NCI-H1436 treated with DMSO at 0.1 percent for 48 hours (cell line): ENCODE data around the gene ATXN7L3B.
A peak's percentile ranks its signal among the peaks of the same experiment; 100 is the strongest.
"Not testable (repeated sequence)": the region's sequence is repeated elsewhere in the genome, so short reads cannot be mapped to it uniquely, and the experiment has no call there.

ENCODE experiments used
- DNase-seq: peaks from one replicate; lab custom pipeline; 2025; lab: John Stamatoyannopoulos, UW

ATXN7L3B gene

GRCh38 chr12:74537707-74538385 lies at the start of gene ATXN7L3B:
TSS of gene ATXN7L3B (plus strand) at chr12:74537835. CDS start at chr12:74538113, 278 bp downstream.
- DNase-seq, result peak; percentile 70

- DNase-seq, result no peak
Measured at GRCh38 chr12:74488134-74488533, 49.5 kb upstream of the ATXN7L3B start.

- DNase-seq, result no peak
Measured at GRCh38 chr12:74489543-74489942, 48.1 kb upstream of the ATXN7L3B start.

GRCh38 chr12:74490390-74491064 lies 47.1 kb upstream of the ATXN7L3B start:
- DNase-seq, result no peak

- DNase-seq, result no peak
Measured at GRCh38 chr12:74491374-74491773, 46.3 kb upstream of the ATXN7L3B start.

- DNase-seq, result no peak
Measured at GRCh38 chr12:74499192-74499591, 38.4 kb upstream of the ATXN7L3B start.

- DNase-seq, result not testable (repeated sequence)
Measured at GRCh38 chr12:74508873-74509657, 28.6 kb upstream of the ATXN7L3B start.

- DNase-seq, result no peak
Measured at GRCh38 chr12:74509886-74510285, 27.7 kb upstream of the ATXN7L3B start.

- DNase-seq, result no peak
Measured at GRCh38 chr12:74514098-74514872, 23.4 kb upstream of the ATXN7L3B start.

- DNase-seq, result no peak
Measured at GRCh38 chr12:74515849-74516248, 21.8 kb upstream of the ATXN7L3B start.

GRCh38 chr12:74526535-74526934 lies 11.1 kb upstream of the ATXN7L3B start:
- no peak for DNase-seq

- no peak for DNase-seq
Measured at GRCh38 chr12:74527491-74527890, 10.1 kb upstream of the ATXN7L3B start.

- DNase-seq, result no peak
Measured at GRCh38 chr12:74530676-74531075, 7.0 kb upstream of the ATXN7L3B start.

- DNase-seq, result no peak
Measured at GRCh38 chr12:74535536-74535935, 2.1 kb upstream of the ATXN7L3B start.

GRCh38 chr12:74537126-74537706 lies 419 bp upstream of the ATXN7L3B start:
- peak; percentile 70 for DNase-seq

- DNase-seq, result no peak
Measured at GRCh38 chr12:74538491-74539258, 1.0 kb downstream of the ATXN7L3B start.

GRCh38 chr12:74539261-74539660 lies 1.6 kb downstream of the ATXN7L3B start:
- no peak for DNase-seq

- DNase-seq, result no peak
Measured at GRCh38 chr12:74539765-74540526, 2.3 kb downstream of the ATXN7L3B start.

- no peak for DNase-seq
Measured at GRCh38 chr12:74541074-74541473, 3.4 kb downstream of the ATXN7L3B start.

- no peak for DNase-seq
Measured at GRCh38 chr12:74547249-74547648, 9.6 kb downstream of the ATXN7L3B start.
